NCI-H2196 treated with DMSO at 0.1 percent for 48 hours (cell line): Measurements from ENCODE around the gene PTER.

ENCODE experiments used
- DNase-seq: peaks from one replicate; lab custom pipeline; 2025; ENCODE audit not compliant: unreplicated experiment; lab: John Stamatoyannopoulos, UW

PTER gene

GRCh38 chr10:16466001-16466400 is 29.2 kb downstream of the PTER start:
- no peak for DNase-seq

- no peak for DNase-seq
Measured at GRCh38 chr10:16470747-16471146, 33.9 kb downstream of the PTER start.

DNA sequence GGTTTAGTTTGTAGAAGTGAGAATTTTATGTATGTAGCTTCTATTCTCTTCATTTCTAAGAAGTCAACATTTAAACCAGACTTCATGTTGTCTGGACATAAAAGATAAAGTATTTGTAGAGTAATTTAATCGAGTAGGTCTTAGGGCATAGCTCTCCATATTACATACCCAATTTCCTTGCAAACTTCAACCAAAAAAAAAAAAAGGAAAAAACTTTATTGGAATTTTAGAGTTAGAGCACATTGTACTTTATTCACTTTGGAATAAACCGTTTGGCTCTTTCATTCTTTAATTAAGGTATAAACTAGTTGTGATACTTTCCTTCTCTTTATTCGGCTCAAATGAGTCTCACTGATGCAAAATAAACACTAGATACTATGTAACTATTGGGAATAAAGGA is 36.0 kb downstream of the PTER start:
- DNase-seq: no peak

GRCh38 chr10:16477757-16478156 is 40.9 kb downstream of the PTER start:
- DNase-seq: no peak

GRCh38 chr10:16478801-16479200 is 42.0 kb downstream of the PTER start:
- no peak for DNase-seq

DNA sequence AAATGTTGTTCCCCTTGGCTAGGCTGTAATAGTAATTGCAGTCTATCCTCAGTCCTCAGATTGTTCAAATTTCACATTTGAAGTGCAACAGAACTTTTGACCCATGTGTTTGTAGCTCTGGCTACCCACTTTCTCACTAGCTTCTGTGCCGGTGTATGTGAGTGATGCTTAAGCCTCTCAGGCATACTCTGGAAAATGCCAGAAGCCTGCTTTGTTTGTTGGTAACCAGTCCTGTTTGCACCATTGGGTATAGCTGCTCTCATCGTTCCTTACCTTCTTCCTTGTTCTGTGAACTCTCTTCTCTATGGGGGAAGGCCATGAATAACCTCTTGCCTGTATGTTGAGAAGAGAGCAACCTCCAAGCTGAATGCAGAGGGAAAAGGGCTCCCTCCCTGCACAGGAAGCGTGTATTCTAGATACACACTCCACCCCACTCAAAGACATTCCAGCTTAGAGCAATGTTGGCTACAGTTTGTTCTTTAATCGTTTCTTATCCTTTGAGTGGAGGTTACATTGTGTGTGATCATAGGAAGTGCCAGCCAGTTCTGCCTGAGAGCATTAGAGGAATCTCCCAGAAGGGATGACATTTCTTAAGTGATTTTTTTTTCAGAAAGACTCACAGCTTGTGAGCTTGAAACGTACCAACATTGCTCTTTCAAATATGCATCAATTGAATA is 44.4 kb downstream of the PTER start:
- DNase-seq: no peak

DNA sequence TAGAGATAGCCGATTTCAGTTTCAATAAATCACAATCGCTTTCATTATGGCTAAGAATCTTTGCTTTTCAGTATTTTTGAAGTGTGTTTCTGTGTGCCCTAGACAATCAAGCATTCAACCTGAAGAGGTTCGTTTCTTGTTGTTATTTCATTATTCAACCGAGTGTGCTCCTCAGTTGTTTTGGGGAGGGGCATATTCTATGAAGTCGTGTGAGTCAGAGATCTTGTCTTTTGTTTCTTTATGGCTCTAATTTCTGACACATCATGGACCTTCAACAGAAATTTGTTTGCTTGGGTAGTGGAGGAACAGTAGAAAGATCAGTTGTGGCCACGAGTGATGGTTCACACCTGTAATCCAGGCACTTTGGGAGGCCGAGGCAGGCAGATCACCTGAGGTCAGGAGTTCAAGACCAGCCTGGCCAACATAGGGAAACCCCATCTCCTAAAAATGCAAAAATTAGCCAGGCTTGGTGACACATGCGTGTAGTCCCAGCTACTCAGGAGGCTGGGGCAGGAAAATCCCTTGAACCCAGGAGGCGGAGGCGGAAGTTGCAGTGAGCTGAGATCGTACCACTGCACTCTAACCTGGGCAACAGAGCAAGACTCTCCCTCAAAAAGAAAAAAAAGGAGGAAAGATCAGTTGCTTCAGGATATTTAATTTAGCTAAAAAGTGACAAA is 46.6 kb downstream of the PTER start:
- no peak for DNase-seq

- no peak for DNase-seq
Measured at GRCh38 chr10:16490511-16490910, 53.7 kb downstream of the PTER start.

DNA sequence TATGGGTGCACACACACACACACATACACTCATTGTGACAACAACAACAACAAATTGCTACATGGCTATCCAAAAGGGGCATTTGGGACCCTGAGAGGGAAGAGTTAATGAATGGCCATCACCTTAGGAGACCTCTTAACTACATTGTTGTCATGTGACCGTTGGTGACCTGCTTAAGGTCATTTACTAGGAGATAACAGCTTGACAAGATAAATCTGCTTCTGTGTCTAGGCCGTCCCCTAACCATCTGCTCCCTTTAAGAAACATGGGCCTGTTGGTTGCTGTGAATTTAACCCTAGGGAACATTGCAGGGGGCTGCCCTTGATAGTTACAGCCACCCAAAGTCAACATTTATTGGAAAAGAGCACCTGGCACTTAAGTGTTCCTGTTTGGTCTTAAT is 55.1 kb downstream of the PTER start:
- DNase-seq: no peak

- DNase-seq: no peak
Measured at GRCh38 chr10:16493884-16494536, 57.2 kb downstream of the PTER start.

- no peak for DNase-seq
Measured at GRCh38 chr10:16497911-16498310, 61.1 kb downstream of the PTER start.

DNA sequence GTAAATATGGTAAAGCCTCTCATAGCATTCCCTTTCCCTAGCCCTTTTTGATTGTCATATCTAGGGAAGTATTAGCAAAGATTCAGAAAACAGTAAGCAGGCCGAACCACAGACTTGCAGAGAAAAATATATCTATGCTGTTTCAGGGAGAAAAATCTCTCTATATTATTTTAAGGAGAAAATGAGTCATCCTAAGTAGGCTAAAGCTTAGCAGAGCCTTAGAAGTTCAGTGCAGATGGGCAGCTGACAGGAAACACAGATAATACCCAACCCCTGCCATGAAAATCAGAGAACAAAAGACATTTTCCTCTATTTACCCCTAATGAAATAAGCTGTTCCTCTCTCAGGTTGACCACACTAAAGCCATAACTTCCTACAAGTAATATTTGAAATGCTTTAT is 68.4 kb downstream of the PTER start:
- DNase-seq: no peak

DNA sequence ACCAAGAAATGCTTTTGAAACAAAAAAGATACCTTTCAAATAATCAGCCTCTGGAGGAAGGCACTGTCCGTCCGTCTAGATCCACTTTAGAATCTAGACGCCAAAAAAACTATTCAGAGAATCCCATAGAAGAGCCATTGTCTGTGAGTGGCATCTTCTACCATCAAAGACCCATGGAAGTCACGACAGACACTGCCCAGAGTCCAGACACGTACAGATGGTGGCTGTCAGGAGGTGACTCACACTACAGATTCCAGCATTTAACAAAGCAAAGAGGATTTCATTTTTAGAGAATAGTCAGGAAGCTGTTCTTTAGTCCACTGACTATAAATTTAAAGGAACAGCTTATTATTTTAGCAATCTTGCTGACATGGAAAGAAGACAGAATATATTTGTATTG is 73.2 kb downstream of the PTER start:
- no peak for DNase-seq

DNA sequence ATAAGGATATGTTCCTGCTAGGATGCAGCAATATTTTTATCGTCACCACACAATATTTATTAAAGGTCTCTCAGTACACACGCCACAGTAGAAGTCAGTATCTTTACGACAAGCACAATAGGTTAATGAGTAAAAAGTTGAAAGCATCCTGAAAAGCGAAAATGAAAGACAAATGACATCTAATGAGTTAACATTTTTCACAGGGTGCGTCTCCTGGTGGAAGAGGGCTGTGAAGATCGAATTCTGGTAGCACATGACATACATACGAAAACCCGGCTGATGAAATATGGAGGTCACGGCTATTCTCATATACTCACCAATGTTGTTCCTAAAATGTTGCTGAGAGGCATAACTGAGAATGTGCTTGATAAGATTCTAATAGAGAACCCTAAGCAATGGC is 74.0 kb downstream of the PTER start:
- DNase-seq: no peak

DNA sequence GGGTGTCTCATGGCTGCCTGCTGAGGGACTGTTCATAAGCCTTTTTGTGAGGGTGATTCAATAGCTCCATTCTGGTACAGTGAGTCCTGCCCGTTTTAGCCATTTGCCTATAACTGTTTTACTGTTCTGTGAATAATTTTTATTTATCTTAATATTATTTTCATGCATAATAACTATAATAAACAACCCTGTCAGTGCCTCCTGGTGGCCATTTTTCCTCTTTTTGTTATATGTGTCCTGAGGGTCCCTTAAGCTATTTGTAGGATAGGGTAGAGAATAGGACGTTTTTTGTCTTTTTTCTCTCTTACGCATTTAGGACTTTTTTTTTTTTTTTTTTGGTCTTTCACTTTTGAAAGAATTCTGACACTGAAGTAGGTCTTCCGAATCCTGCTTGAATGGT is 82.0 kb downstream of the PTER start:
- DNase-seq: no peak

- no peak for DNase-seq
Measured at GRCh38 chr10:16519250-16519907, 82.6 kb downstream of the PTER start.

- no peak for DNase-seq
Measured at GRCh38 chr10:16519908-16520861, 83.4 kb downstream of the PTER start.

DNA sequence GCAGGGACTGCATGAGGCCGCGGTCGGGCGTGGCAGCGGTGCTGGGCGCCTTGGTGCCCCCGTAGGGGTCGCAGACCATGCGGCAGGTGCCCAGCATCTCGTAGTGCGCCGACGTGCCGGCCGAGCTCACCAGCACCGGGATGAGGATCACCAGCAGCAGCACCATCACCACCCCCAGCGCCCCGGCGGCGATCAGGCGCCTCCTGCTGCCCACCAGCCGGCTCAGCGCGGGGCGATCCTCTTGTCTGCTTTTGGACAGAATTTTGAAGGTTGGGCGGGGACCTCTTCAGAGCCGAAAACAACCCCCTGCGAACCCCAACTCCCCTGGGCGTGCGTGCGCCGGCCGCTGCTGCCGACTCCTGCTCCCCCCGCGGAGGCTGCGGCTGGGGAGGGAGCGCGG is 84.1 kb downstream of the PTER start:
- DNase-seq: no peak

GRCh38 chr10:16521311-16522016 is 84.7 kb downstream of the PTER start, which contains the start of gene C1QL3:
C1QL3 (minus strand) TSS chr10:16521879; CDS start chr10:16521065, 814 bp downstream.
- no peak for DNase-seq

DNA sequence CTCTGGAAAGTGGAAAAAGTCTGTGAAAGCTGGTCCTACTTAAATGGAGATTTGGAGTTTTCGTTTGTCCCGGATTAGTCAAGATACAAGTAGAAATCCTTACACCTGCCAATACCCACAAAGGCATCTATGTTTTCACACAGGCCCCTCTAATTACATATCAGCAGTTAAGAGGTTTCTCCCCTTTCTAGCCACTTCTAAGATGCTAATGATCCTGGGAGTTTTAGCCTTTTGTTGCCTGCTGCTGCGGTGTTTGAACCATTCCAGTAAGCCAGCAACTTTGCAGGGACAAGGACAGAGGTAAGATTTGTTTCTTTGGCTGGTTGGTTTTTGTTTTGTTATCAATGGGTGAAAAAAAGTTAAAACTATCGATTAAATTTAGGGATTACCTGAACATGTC is 90.6 kb downstream of the PTER start:
- no peak for DNase-seq
